Stimulated activated CD4-positive, alpha-beta T cell treated with anti-CD3 and anti-CD28 coated beads, Interleukin-4, amount 100 ng/mL, for 1 hour (primary cell): ENCODE data around the gene ZNF496.
"Not testable (repeated sequence)": the region's sequence is repeated elsewhere in the genome, so short reads cannot be mapped to it uniquely, and the experiment has no call there.

Source experiments
- DNase-seq: peaks from one replicate; pipeline ENCODE4 v3.0.0-alpha.2; 2020

The ZNF496 gene

DNA sequence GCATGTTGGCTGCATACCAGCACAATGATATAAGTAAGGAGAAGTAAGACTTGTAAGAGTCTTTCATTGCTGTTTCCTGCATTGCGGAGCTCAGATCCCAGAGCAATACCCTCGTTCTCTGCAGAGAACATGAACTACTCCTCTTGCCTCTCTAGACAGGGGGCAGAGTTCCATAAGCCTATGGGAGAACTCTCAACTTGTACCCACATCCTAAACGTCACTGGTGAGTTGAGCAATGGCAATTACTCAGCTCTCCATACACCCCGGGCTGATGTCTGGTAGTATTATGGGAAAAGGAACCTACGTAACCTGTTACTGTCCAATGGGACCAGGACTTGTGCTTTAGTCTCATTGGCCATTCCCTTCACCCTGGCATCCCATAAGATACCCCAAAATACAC lies 27.3 kb upstream of the ZNF496 start:
- DNase-seq: no peak

DNA sequence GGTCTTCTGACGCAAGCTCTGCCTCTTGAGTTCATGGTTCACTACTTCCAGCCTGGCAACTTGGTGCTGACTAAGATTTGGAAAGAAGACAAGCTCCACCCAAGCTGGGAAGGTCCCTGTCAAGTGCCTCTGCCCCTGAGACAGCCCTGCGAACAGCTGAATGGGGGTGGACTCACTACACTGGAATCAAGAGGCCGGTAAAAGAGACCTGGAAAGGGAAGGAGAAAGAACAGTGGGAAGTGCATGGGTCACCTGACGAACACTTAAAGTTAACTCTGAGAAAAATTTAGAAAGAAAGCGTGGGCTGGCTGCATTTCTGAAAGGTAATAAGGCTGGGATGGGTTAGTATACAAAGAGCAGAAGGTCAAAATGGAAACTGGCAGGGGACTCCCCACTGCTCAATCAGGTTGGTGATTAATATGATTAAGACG lies 26.1 kb upstream of the ZNF496 start:
- DNase-seq: no peak

GRCh38 chr1:247357052-247357780 lies 25.5 kb upstream of the ZNF496 start:
- no peak for DNase-seq

GRCh38 chr1:247355160-247355559 lies 23.5 kb upstream of the ZNF496 start:
- not testable (repeated sequence) for DNase-seq

DNA sequence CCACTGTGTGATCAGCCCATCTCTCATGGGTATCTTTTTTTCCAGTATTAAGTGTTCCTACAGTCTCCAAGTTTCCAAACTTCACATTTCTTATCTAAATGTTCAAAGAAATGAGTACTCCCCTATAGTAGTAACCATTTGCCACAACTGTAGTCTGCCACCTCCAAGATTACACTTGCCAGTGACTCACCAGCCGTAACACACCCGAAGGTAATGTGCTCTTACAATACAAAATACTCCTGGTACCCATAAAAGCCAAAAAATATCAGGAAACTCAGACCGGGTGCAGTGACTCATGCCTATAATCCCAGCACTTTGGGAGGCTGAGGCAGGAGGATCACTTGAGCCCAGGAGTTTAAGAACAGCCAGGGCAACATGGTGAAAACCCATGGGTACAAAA lies 20.5 kb upstream of the ZNF496 start:
- DNase-seq: no peak

DNA sequence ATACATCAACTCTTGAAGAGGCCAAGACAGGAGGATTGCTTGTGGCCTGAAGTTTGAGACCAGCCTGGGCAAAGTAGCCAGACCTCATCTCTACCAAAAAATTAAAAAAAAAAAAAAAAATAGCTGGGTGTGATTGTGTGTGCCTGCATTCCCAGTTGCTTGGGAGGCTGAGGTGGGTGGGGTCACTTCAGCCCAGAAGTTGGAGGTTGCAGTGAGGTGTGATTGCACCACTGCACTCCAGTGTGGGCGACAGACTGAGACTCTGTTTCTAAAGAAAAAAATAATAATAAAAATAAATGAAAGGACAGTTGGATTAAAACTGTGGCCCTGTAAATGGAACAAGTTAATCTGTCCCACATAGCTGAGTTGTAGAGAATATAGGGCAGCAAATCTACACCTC lies 18.9 kb upstream of the ZNF496 start:
- no peak for DNase-seq

GRCh38 chr1:247347477-247348222 lies 16.0 kb upstream of the ZNF496 start:
- no peak for DNase-seq

DNA sequence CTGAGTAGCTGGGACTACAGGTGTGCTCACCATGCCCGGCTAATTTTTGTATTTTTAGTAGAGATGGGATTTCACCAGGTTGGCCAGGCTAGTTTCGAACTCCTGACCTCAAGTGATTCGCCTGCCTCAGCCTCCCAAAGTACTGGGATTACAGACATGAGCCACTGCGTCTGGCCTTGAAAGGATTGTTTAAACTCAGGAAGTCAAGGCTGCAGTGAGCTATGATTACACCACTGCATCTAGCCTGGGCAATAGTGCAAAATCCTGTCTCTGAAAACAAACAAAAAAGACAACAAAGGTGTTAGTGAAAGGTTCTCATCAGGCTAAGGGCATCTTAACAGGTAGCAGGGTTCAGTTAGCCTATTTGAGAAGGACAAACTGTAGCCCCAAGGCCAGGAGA lies 14.2 kb upstream of the ZNF496 start:
- DNase-seq: no peak

GRCh38 chr1:247343801-247344200 lies 12.1 kb upstream of the ZNF496 start:
- no peak for DNase-seq

DNA sequence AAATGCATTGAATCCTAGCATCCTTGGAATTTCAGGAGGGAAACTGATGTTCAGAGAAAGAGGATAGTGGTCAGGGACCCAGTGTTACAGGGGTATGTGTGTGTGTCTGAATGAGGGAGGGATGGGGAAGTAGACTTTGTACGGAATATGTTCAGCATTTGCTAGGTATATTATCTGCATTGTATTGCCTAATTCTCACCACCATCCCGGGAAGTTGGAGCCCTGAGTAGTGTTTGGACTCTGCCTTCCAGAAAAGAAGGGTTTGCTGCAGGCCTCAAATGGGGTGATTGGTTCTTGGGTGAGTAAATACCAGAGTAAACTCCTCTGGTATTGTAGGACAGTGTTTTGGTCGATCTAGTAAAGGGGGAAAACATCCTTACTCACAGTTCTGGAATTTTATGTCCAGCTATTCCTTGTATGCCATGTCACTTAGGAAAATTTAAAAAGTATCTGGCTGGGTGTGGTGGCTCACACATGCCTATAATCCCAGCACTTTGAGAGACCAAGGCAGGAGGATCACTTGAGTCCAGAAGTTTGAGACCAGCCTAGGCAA lies 7.1 kb upstream of the ZNF496 start:
- no peak for DNase-seq

- DNase-seq: no peak
Observed at GRCh38 chr1:247337961-247338360, 6.3 kb upstream of the ZNF496 start.

GRCh38 chr1:247337250-247337746 lies 5.6 kb upstream of the ZNF496 start:
- DNase-seq: no peak

GRCh38 chr1:247336390-247336789 lies 4.7 kb upstream of the ZNF496 start:
- DNase-seq: no peak

DNA sequence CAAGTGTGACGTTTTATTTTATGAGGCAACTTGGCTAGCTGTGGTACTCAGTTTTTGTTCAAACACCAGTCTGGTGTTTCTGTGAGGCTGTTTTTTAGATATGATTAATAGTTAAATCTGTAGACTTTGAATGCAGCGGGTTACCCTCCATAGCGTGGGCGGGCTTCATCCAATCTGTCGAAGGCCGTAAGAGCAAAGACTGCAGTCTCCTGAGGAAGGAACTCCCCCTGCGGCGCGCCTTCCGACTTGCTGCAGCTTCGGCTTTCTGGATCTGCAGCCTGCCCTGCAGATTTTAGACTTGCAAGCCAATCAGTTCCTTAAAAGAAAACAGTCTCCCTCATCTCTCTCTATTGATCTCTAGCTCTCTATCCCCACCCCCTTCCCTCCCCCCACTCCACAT lies 4.2 kb upstream of the ZNF496 start:
- no peak for DNase-seq

DNA sequence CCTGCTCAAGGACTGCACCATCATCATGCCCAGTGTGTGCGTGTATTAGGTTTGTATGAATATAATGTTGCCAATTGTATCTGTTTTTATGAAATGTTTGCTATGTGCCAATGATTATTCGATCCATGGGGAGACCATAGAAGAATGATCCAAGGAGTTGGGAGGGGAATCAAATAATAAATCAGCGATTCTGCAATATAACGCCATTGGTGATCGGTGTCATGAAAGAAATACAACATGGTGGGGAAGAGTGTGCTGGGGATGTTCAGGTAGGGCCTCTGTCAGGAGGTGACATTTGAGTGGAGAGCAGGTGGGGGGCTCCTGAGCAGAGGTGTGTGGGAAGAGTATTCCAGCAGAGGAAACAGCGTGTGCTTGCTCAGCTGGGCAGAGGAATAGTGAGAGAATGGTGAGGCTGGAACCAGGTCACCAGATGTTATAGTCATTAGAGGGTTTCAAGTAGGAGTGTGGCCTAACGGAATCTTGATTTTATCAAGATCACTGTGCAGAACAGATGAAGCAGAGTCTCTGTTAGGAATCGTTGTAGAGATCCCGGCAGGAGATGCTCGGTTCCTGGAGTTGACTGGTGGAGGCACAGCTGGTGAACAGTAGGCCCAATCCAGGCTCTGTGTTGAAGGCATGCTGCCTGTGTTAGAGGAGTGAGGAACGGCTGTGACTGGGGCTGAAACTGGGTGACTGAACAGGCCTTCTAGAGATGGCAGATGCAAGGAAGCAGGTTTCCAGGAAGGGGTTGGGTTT lies 2.9 kb upstream of the ZNF496 start:
- no peak for DNase-seq

- no peak for DNase-seq
Observed at GRCh38 chr1:247332623-247333361, 1.1 kb upstream of the ZNF496 start.

- peak; percentile 63 for DNase-seq
Observed at GRCh38 chr1:247332215-247332622, 552 bp upstream of the ZNF496 start.

GRCh38 chr1:247331172-247331524 lies 519 bp downstream of the ZNF496 start:
- peak; percentile 76 for DNase-seq

DNA sequence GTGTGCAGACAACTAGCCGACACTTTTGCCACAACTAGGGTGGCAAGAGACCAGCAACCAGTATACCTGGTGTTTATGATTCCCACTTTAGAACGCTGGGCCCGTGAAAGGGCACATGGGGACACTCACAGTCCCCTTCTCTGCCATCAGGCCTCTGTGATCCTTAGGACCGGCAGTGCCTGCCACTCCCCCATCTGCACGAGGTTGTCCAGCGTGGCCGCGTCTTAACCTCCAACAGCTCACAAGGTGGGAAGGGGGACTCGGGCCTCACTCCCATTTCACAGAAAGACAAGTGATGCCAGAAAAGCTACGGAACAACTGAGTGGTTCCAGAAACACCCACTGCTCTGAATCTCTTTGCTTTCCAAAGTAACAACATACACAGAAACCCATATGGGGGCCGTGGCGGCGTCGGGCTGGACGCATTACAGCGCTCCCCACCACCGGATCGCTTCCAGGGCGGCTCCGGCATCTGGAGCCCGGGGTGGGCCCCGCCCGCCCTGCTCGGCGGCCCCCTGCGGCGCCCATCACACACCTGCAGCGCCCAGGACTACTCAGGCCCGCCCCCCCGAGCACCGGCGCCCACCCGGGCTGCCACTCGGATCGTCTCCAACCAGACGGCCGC lies 1.0 kb downstream of the ZNF496 start:
- DNase-seq: no peak

DNA sequence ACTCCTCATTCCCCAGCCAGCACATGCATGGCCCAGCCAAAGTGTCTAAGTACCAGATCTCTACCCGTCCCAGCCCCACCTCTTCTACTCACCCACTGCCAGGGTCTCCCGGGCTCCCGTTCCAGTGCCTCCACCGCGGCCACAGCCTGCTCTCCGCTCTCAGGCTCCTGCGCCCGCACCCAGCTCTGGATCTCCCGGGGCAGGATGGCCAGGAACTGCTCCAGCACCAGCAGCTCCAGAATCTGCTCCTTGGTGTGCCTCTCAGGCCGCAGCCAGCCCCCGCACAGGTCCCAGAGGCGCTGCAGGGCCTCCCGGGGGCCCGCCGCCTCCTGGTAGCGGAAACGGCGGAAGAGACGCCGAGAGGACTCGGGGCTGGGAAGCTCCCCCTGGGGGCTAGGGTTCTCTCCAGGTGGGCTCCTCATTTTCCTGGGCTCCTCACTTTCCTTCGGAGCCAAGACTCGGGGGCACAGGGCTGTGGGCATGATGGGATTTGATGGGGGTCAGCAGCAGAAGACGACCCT lies 2.5 kb downstream of the ZNF496 start:
- DNase-seq: no peak

- no peak for DNase-seq
Observed at GRCh38 chr1:247328311-247328710, 3.4 kb downstream of the ZNF496 start.
